H9 (cell line): ENCODE data around the gene GTF3C1. TPM values are rescaled to one million over a fixed set of nuclear protein-coding genes. Genes with fewer than 3 reads are reported as not detected.

Source experiments
- DNase-seq: peaks from one replicate; pipeline ENCODE4 v3.0.0-alpha.2; 2017
- H2AFZ ChIP-seq: one replicate; pipeline ENCODE4 v1.6.1; 2013; ENCODE audit warnings: mild to moderate bottlenecking, low read length, control low read depth, moderate library complexity
- H2AK5ac ChIP-seq: 2 replicates; pipeline ENCODE4 v1.6.1; 2013; ENCODE audit warnings: low read length, control low read depth, mixed read lengths; ENCODE audit not compliant: insufficient read length
- H2BK120ac ChIP-seq: one replicate; pipeline ENCODE4 v1.6.1; 2013; ENCODE audit warnings: low read depth, mild to moderate bottlenecking, low read length, control low read depth, inconsistent platforms; ENCODE audit not compliant: poor library complexity, severe bottlenecking
- H2BK12ac ChIP-seq: 2 replicates; pipeline ENCODE4 v1.6.1; 2013; ENCODE audit warnings: low read length, control low read depth, mixed read lengths, low read depth; ENCODE audit not compliant: insufficient read length
- H2BK15ac ChIP-seq: 2 replicates; pipeline ENCODE4 v1.6.1; 2013; ENCODE audit warnings: low read depth, low read length, control low read depth
- H2BK20ac ChIP-seq: one replicate; pipeline ENCODE4 v1.6.1; 2013; ENCODE audit warnings: low read depth, mild to moderate bottlenecking, low read length, control low read depth, inconsistent platforms; ENCODE audit not compliant: poor library complexity, severe bottlenecking
- H2BK5ac ChIP-seq: 2 replicates; pipeline ENCODE4 v1.6.1; 2013; ENCODE audit warnings: low read length, control low read depth, mixed read lengths; ENCODE audit not compliant: insufficient read length
- H3K14ac ChIP-seq: 2 replicates; pipeline ENCODE4 v1.6.1; 2013; ENCODE audit warnings: low read length, control low read depth; ENCODE audit not compliant: insufficient read depth
- H3K18ac ChIP-seq: 2 replicates; pipeline ENCODE4 v1.6.1; 2013; ENCODE audit warnings: low read depth, mild to moderate bottlenecking, mixed read lengths, low read length, control low read depth; ENCODE audit not compliant: insufficient read length
- H3K23ac ChIP-seq: 2 replicates; pipeline ENCODE4 v1.6.1; 2013; ENCODE audit warnings: low read length, control low read depth, mixed read lengths, low read depth; ENCODE audit not compliant: insufficient read length
- H3K23me2 ChIP-seq: 2 replicates; pipeline ENCODE4 v1.6.1; 2013; ENCODE audit warnings: low read depth, mild to moderate bottlenecking, mixed read lengths, low read length, control low read depth; ENCODE audit not compliant: insufficient read length, poor library complexity, severe bottlenecking
- H3K27ac ChIP-seq: 2 replicates; pipeline ENCODE4 v1.5.1; 2013; ENCODE audit warnings: low read length, control low read depth, mixed read lengths, low read depth; ENCODE audit not compliant: insufficient read length
- H3K27me3 ChIP-seq: 2 replicates; pipeline ENCODE4 v1.6.1; 2013; ENCODE audit warnings: low read length, control low read depth, inconsistent platforms; ENCODE audit not compliant: insufficient read depth
- H3K4ac ChIP-seq: 2 replicates; pipeline ENCODE4 v1.6.1; 2013; ENCODE audit warnings: low read depth, mild to moderate bottlenecking, control low read depth, inconsistent platforms, low read length, moderate library complexity
- H3K4me1 ChIP-seq: 2 replicates; pipeline ENCODE4 v1.6.1; 2013; ENCODE audit warnings: low read length, control low read depth, inconsistent platforms; ENCODE audit not compliant: insufficient read depth
- H3K4me2 ChIP-seq: 2 replicates; pipeline ENCODE4 v1.6.1; 2013; ENCODE audit warnings: low read length, control low read depth, mixed read lengths; ENCODE audit not compliant: insufficient read length, insufficient read depth
- H3K56ac ChIP-seq: 2 replicates; pipeline ENCODE4 v1.6.1; 2013; ENCODE audit warnings: low read depth, mild to moderate bottlenecking, mixed read lengths, low read length, control low read depth; ENCODE audit not compliant: insufficient read length
- H3K79me1 ChIP-seq: 2 replicates; pipeline ENCODE4 v1.6.1; 2013; ENCODE audit warnings: low read depth, mild to moderate bottlenecking, moderate library complexity, low read length, control low read depth, inconsistent platforms; ENCODE audit not compliant: insufficient read depth, poor library complexity, severe bottlenecking
- H3K79me2 ChIP-seq: 2 replicates; pipeline ENCODE4 v1.6.1; 2013; ENCODE audit warnings: low read length, control low read depth, inconsistent platforms; ENCODE audit not compliant: insufficient read depth
- H3K9ac ChIP-seq: 2 replicates; pipeline ENCODE4 v1.6.1; 2013; ENCODE audit warnings: low read length, control low read depth, mixed read lengths; ENCODE audit not compliant: insufficient read length; ENCODE audit errors: extremely low read depth
- H3K9me3 ChIP-seq: one replicate; pipeline ENCODE4 v1.6.1; 2013; ENCODE audit warnings: low read depth, low read length, inconsistent platforms; ENCODE audit not compliant: control insufficient read depth
- H3T11ph ChIP-seq: one replicate; pipeline ENCODE4 v1.6.1; 2013; ENCODE audit warnings: mild to moderate bottlenecking, low read length, control low read depth, inconsistent platforms
- H4K20me1 ChIP-seq: one replicate; pipeline ENCODE4 v1.6.1; 2013; ENCODE audit not compliant: control insufficient read depth, insufficient read length, insufficient read depth
- H4K5ac ChIP-seq: 2 replicates; pipeline ENCODE4 v1.6.1; 2013; ENCODE audit warnings: low read depth, mild to moderate bottlenecking, mixed read lengths, low read length, control low read depth; ENCODE audit not compliant: insufficient read length
- H4K8ac ChIP-seq: replicated peaks from 2 replicates; pipeline ENCODE4 v1.6.1; 2013; ENCODE audit warnings: low read length, control low read depth, mixed read lengths, low read depth; ENCODE audit not compliant: insufficient read length
- H4K91ac ChIP-seq: 2 replicates; pipeline ENCODE4 v1.6.1; 2013; ENCODE audit warnings: low read depth, mild to moderate bottlenecking, moderate library complexity, mixed read lengths, low read length, control low read depth; ENCODE audit not compliant: insufficient read length
- H3K27ac Mint-ChIP-seq, 3 experiments: 2 replicates in 2 of 3; 3 replicates in 1 of 3; pipeline ENCODE4 v1.8.0; 2020 to 2021; ENCODE audit warnings: mixed read lengths in 3 of 3, mild to moderate bottlenecking in 1 of 3, moderate library complexity in 1 of 3
- H3K27me3 Mint-ChIP-seq: 2 replicates; pipeline ENCODE4 v1.8.0; 2021; ENCODE audit warnings: low read depth, mild to moderate bottlenecking, moderate library complexity, mixed read lengths
- H3K36me3 Mint-ChIP-seq, 3 experiments: 2 replicates in 2 of 3; 3 replicates in 1 of 3; pipeline ENCODE4 v1.8.0; 2020 to 2021; ENCODE audit warnings: low read depth in 3 of 3, mixed read lengths in 3 of 3; ENCODE audit not compliant: insufficient read depth in 1 of 3
- H3K4me1 Mint-ChIP-seq, 2 experiments: 2 replicates each; pipeline ENCODE4 v1.8.0; 2020; ENCODE audit warnings: mixed read lengths in 2 of 2
- H3K4me3 Mint-ChIP-seq, 2 experiments: 2 replicates in 1 of 2; 3 replicates in 1 of 2; pipeline ENCODE4 v1.8.0; 2020 to 2021; ENCODE audit warnings: mild to moderate bottlenecking in 2 of 2, mixed read lengths in 2 of 2, moderate library complexity in 1 of 2
- H3K9me3 Mint-ChIP-seq, 2 experiments: 2 replicates in 1 of 2; 3 replicates in 1 of 2; pipeline ENCODE4 v1.8.0; 2020; ENCODE audit warnings: mild to moderate bottlenecking in 2 of 2, mixed read lengths in 2 of 2, moderate library complexity in 1 of 2
- WGBS: extraction: QIAGEN DNeasy Blood & Tissue Kit; methylation state at CpG from one replicate; pipeline ENCODE4 v1.1.7; 2013; ENCODE audit warnings: missing lambda C conversion rate, low lambda C conversion rate, mixed read lengths; ENCODE audit not compliant: insufficient read length; ENCODE audit errors: extremely low coverage; 5-methylcytosine and 5-hydroxymethylcytosine counted together
- total RNA-seq: library from RNA; stranded (reverse); gene quantifications from 2 replicates; pipeline ENCODE4 v1.2.1, GENCODE V29; 2021
- TF ChIP-seq, protein P1 (sequence below): fragments of 200-600 bp; sonication (generic); conservative IDR thresholded peaks from 3 replicates; pipeline ENCODE4 v1.8.0; 2021; ENCODE audit warnings: antibody characterized with exemption, mild to moderate bottlenecking

Gene GTF3C1
- total RNA-seq, 1 experiment from 2014 or later, result 113 TPM

DNA sequence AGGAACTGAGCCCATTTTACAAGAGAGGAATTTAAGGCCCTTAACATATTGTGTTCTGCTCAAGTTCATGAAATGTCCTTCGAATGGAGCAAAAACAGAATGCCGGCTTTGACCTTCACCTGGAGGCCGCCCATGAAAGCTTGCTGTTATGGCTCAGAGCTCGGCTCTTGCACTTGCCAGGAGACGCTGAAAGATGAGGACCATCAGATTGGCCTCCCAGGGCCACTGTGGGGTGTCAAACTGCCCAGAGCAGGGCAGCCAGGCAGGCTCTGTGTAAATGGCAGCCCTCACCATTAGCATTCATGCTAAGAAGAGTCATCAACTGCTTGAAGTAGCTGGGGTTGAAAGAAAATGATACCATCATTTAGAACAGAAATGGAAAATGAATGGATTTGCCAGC is 108.4 kb downstream of the GTF3C1 start:
- H3K9ac ChIP-seq, result no peak overlapping the region
- no peaks in the 10 kb centered on the region for H3K27me3 ChIP-seq
- H2BK120ac ChIP-seq, result no peak overlapping the region
- no peak overlapping the region for H3K4ac ChIP-seq
- H3K4me1 Mint-ChIP-seq, result peaks cover 3% of the 10 kb centered on the region in 2 experiments; a peak in 3 of 4 replicates
- no peaks in the 10 kb centered on the region; the same call in 1 of the 2 replicates for H3K4me1 ChIP-seq
- no peak overlapping the region for H2BK5ac ChIP-seq
- H3K79me1 ChIP-seq, result no peaks in the 10 kb centered on the region
- peaks cover 8 to 12% (median 10%) of the 10 kb centered on the region in 3 experiments; a peak in 6 of 7 replicates for H3K36me3 Mint-ChIP-seq
- H3K27ac Mint-ChIP-seq, result no peak overlapping the region
- H3K79me2 ChIP-seq, result no peaks in the 10 kb centered on the region
- H3K27me3 Mint-ChIP-seq, result peaks cover 4% of the 10 kb centered on the region; the same call in 1 of the 2 replicates
- no peak overlapping the region for H4K91ac ChIP-seq
- H3K9me3 ChIP-seq, result peaks cover 15% of the 10 kb centered on the region
- no peak overlapping the region for H3T11ph ChIP-seq
- H3K18ac ChIP-seq, result no peak overlapping the region
- H3K14ac ChIP-seq, result no peak overlapping the region
- H2BK20ac ChIP-seq, result no peak overlapping the region
- no peak overlapping the region for H4K5ac ChIP-seq
- no peak overlapping the region for H2AFZ ChIP-seq
- H3K27ac ChIP-seq, result no peak overlapping the region
- peaks cover 11 to 14% of the 10 kb centered on the region in 2 experiments for H3K9me3 Mint-ChIP-seq
- H3K23ac ChIP-seq, result no peak overlapping the region
- no peaks in the 10 kb centered on the region for H4K20me1 ChIP-seq
- TF ChIP-seq, protein P1, sequence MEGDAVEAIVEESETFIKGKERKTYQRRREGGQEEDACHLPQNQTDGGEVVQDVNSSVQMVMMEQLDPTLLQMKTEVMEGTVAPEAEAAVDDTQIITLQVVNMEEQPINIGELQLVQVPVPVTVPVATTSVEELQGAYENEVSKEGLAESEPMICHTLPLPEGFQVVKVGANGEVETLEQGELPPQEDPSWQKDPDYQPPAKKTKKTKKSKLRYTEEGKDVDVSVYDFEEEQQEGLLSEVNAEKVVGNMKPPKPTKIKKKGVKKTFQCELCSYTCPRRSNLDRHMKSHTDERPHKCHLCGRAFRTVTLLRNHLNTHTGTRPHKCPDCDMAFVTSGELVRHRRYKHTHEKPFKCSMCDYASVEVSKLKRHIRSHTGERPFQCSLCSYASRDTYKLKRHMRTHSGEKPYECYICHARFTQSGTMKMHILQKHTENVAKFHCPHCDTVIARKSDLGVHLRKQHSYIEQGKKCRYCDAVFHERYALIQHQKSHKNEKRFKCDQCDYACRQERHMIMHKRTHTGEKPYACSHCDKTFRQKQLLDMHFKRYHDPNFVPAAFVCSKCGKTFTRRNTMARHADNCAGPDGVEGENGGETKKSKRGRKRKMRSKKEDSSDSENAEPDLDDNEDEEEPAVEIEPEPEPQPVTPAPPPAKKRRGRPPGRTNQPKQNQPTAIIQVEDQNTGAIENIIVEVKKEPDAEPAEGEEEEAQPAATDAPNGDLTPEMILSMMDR, result no peak
- H4K8ac ChIP-seq, result no peak overlapping the region
- H3K4me2 ChIP-seq, result no peak overlapping the region
- H2BK12ac ChIP-seq, result no peak overlapping the region
- H2BK15ac ChIP-seq, result no peak overlapping the region
- H3K23me2 ChIP-seq, result no peaks in the 10 kb centered on the region
- H3K4me3 Mint-ChIP-seq, result no peak overlapping the region
- no peak overlapping the region for H2AK5ac ChIP-seq
- H3K56ac ChIP-seq, result no peak overlapping the region
- DNase-seq, result no peak
- WGBS, result no CpG with 5 or more reads among the region's 5 CpGs
